ENCODE results near the gene SAMD4A.
"Not testable (repeated sequence)": the region's sequence is repeated elsewhere in the genome, so short reads cannot be mapped to it uniquely, and the experiment has no call there.

SAMD4A gene

DNA sequence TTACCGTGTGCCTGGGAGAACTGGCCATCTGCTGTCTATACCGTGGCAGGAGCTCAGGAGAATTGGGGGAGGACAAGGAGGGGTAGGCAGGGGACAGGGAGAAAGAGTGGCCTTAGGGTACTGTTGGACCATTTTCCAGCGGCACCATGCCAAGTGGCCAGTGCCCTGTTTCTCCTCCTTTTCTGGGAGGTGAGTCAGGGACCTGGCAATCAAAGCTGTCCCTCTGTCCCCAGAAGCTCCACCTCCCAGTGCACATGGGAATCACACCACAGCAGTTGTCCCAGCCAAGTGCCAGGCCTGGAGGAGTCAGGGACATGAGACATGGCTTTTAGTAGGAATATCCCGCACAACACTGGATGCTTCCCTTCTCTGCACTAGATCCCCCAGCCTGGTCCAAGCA, 217.7 kb downstream of the SAMD4A start:
- no peak for DNase-seq (ENCODE audit: low spot score)

DNA sequence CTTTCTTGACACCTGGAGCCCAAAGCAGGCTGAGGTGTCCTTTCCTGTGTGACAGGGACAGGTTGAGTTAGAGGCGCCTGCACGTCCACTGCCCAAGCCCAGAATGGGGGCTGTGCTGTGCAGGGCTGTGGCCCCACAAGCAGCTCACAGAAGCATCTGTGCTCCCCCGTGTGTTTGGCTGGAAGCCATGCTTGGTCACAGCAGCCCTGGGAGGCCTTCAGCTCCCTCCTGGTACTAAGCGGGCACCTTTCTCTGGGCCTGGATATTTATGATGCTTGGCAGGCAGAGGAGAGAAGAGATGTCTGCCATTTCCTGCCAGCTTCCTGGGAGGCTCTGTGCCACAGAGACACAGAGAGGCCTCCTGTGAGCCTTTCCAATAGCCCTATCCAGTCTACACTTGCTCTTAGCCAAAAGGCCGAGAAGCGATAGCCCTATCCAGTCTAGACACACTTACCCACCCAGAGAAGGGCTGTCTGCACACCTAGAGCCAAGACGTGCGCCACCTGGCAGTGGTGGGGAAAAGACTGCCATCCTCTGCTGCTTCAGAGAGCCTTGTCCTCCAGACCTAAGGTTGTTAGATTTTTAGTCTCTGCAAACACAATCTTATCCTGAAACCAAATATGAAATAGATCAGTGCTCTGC, 218.3 kb downstream of the SAMD4A start:
- no peak for DNase-seq (ENCODE audit: low spot score)

GRCh38 chr14:54785778-54786770, 219.1 kb downstream of the SAMD4A start:
- no peak for DNase-seq (ENCODE audit: low spot score)

GRCh38 chr14:54786838-54787237, 219.9 kb downstream of the SAMD4A start:
- DNase-seq (ENCODE audit: low spot score): no peak

- DNase-seq (ENCODE audit: low spot score): no peak
Measured at GRCh38 chr14:54787261-54787660, 220.3 kb downstream of the SAMD4A start.

- no peak for DNase-seq (ENCODE audit: low spot score)
Measured at GRCh38 chr14:54788701-54789100, 221.8 kb downstream of the SAMD4A start.

GRCh38 chr14:54789166-54789565, 222.2 kb downstream of the SAMD4A start:
- DNase-seq (ENCODE audit: low spot score): no peak

DNA sequence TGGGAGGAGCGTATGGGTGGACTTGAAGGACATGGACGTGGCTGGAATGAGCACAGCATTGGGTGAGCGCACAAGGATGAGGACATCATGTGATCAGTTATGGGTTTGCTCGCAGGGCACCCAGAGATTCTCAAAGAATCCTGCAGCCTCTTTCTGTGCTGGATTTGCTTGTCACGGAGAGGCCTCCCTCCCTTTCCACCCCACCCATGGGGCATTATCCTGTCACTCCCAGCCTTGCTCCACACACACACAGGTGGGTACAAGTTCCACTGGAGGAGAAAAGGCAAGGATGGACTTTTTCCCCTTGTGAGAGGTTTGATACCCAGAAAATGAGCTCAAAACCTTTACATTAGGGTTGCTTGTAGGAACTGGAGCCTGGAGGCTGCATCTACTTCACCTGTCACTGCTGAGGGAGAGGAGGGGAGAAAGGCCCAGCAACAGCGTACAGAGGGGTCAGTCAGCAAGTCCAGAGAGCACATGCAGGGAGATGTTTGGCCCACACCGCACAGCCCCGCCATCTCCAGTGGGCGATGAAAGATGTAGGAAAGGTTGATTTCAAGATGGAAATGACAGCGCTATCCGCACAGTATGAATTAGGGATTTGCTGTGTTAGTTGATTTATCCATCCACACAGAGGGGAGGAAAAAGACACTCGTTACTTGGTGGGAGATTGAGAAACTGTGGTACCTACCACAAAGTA, 223.0 kb downstream of the SAMD4A start:
- no peak for DNase-seq (ENCODE audit: low spot score)

DNA sequence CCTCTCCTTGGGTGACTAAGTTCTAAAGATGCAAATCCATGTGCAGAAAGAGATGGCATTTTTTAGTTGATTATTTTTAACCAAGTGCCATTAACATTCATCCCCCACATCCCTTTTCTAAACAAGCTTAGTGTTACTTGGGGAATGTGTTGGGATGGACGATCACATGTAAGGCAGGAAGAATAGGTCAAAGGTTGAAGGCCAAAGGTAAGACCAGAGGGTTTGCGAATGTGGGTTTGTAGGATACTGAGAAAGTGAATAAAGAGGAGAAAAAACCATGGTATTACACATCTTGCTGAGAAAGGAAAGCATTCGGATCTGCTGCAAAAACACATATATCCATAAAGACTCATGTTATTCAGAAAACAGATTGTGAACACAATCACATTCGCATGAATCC, 224.1 kb downstream of the SAMD4A start:
- DNase-seq (ENCODE audit: low spot score): no peak

DNA sequence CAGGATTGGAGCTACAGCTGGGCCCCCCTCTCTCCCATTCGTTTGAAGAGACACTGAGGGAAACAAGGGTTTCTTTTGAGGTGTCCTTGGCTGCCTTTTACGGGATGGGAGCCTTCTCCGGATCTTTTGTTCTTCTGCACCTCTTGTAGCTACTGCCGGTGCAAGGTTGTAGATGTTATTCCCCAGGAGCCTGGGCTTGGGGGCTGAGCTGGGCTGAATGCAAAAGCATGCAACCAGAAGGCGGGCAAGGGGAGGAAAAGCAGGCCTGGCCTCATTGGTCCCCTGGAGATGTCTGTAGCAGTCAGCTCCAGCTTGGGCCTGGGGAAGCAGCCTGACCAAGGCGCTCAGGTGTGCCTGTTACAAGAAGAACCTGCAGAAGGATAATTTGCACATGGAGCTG, 225.4 kb downstream of the SAMD4A start:
- DNase-seq (ENCODE audit: low spot score): no peak

- DNase-seq (ENCODE audit: low spot score): no peak
Measured at GRCh38 chr14:54794159-54794558, 227.2 kb downstream of the SAMD4A start.

DNA sequence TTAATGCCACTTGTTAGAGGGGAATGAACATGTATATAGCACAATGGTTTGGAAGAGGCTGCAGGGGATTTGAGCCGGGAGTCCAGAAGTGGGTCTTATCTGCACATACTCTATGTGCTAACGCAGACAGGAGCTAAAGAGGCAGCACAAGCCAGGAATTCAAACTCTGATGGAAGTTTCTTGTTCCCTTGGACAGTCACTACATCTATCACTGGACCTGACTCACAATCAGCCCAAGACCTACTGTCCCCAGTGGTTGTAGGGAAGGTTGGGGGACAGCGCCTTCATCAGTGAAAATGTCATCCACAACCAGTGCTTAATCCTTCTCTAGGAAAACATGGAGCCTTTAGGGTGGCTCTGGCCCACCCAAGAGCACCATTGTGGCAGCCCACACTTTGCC, 227.9 kb downstream of the SAMD4A start:
- no peak for DNase-seq (ENCODE audit: low spot score)

DNA sequence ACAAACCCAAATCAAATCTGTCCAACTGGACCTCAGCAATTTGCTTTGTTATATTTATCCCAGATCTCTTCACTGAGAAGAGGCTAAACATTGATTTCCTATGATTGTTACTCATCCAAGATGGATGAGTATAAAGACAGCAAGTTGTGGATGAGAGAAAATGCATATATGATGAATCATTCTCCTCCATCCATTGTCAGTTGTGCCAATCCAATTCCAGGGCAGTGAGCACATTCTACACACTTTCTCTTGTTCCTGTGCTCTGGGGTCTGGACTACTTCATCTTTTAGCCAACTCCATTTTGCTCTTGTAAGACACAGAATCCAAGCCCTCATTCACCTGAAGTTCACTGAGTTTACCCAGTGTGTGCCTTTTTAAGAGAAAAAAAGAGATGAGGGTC, 230.0 kb downstream of the SAMD4A start:
- DNase-seq (ENCODE audit: low spot score): no peak

- DNase-seq (ENCODE audit: low spot score): no peak
Measured at GRCh38 chr14:54797556-54797955, 230.6 kb downstream of the SAMD4A start.

GRCh38 chr14:54797986-54798385, 231.1 kb downstream of the SAMD4A start:
- DNase-seq (ENCODE audit: low spot score): no peak

DNA sequence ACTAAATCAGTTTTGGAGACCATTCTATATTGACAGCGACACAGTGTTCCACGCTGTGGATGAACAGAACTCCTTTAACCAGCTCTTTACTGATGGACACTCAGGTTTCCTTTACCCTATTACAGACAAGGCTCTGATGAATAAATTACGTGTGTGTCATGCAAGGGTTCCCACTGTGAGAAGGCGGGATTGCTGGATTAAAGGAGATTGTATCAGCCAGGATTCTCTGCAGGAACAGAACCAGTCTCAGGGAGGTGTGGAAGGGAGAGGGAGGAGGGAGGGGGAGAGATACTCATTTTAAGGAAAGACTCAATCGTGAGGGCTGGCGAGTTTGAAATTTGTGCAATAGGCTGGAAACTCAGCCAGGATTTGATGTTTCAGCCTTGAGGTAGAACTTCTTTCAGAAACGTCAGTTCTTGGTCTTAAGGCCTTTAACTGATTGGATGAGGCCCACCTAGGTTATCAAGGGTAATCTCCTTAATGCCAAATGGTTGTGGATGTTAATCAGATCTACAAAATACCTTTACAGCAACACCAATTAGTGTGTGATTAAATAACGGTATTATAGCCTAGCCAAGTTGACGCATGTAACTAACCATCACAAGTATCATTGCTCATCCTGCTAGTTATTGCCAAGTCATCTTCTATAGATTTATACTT, 231.7 kb downstream of the SAMD4A start:
- no peak for DNase-seq (ENCODE audit: low spot score)

DNA sequence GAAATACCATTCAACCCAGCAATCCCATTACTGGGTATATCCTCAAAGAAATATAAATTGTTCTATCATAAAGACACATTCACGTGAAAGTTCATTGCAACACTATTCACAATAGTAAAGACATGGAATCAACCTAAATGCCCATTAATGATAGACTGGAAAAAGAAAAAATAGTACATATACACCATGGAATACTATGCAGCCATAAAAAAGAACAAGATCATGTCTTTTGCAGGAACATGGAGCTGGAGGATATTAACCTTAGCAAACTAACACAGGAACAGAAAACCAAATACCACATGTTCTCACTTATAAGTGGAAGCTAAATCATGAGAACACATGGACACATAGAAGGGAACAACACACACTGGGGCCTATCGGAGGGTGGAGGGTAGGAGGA, 234.6 kb downstream of the SAMD4A start:
- DNase-seq (ENCODE audit: low spot score): not testable (repeated sequence)

GRCh38 chr14:54803396-54803795, 236.5 kb downstream of the SAMD4A start:
- no peak for DNase-seq (ENCODE audit: low spot score)

- no peak for DNase-seq (ENCODE audit: low spot score)
Measured at GRCh38 chr14:54803926-54804537, 237.1 kb downstream of the SAMD4A start.

DNA sequence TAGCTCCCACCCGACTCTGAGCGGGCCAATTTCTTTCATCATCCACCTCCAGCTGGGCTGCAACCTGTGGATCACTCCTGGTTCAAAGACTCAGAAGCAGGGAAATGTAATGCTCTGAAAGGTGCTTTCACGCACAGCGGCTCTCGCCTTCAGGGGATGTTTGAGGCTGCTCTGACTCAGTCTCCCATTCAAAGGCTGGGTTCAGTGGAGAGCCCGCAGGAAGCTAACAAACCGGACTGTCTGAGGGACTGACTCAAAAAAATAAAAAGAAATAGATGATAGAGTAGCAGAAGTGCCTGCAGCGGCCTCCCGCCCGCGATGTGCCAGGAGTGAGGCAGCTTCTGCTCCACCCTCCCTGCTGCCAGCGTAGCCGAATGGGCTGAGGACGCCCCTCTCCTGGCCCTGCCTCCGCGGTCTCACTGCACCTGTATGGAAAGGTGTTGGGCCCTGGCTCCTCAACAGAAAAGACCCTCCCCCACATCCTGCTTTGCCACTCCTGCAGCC, 237.7 kb downstream of the SAMD4A start:
- no peak for DNase-seq (ENCODE audit: low spot score)

- DNase-seq (ENCODE audit: low spot score): no peak
Measured at GRCh38 chr14:54805070-54805444, 238.1 kb downstream of the SAMD4A start.

All from HuH-7 (cell line).